BLaER1 (cell line): ENCODE results near the gene ANKRD18A.
"Not testable (repeated sequence)": the region's sequence is repeated elsewhere in the genome, so short reads cannot be mapped to it uniquely, and the experiment has no call there.

Experiments used
- H3K27ac ChIP-seq: shearing (Covaris generic); formaldehyde crosslinking; 2 replicates; pipeline ENCODE4 v1.8.1; 2022
- H3K27me3 ChIP-seq: shearing (Covaris generic); formaldehyde crosslinking; 2 replicates; pipeline ENCODE4 v1.8.1; 2022
- H3K36me3 ChIP-seq: shearing (Covaris generic); formaldehyde crosslinking; 2 replicates; pipeline ENCODE4 v1.8.1; 2022
- H3K4me1 ChIP-seq: shearing (Covaris generic); formaldehyde crosslinking; 2 replicates; pipeline ENCODE4 v1.8.1; 2022
- H3K4me2 ChIP-seq: shearing (Covaris generic); formaldehyde crosslinking; 2 replicates; pipeline ENCODE4 v1.8.1; 2022
- H3K4me3 ChIP-seq: shearing (Covaris generic); formaldehyde crosslinking; 2 replicates; pipeline ENCODE4 v1.8.1; 2022
- H3K9ac ChIP-seq: shearing (Covaris generic); formaldehyde crosslinking; 2 replicates; pipeline ENCODE4 v1.8.1; 2022
- H3K9me3 ChIP-seq: shearing (Covaris generic); formaldehyde crosslinking; 2 replicates; pipeline ENCODE4 v1.8.1; 2022
- H4K20me1 ChIP-seq: shearing (Covaris generic); formaldehyde crosslinking; 2 replicates; pipeline ENCODE4 v1.8.1; 2022
- Cebpa-rat ChIP-seq: shearing (Covaris generic); IDR thresholded peaks from 2 replicates; pipeline ENCODE4 v1.8.1; 2022

ANKRD18A gene

GRCh38 chr9:38629511-38629910 is 9.1 kb upstream of the ANKRD18A start:
- no peak overlapping the region for H3K4me3 ChIP-seq
- H3K36me3 ChIP-seq, result no peaks in the 10 kb centered on the region
- H3K4me2 ChIP-seq, result no peak overlapping the region
- TF ChIP-seq Cebpa-rat, result no peak
- H3K9me3 ChIP-seq, result peaks cover 7% of the 10 kb centered on the region; the same call in 1 of the 2 replicates
- H3K27ac ChIP-seq, result no peak overlapping the region
- no peaks in the 10 kb centered on the region for H3K4me1 ChIP-seq
- H3K9ac ChIP-seq, result no peak overlapping the region
- H3K27me3 ChIP-seq, result peaks cover under 1% of the 10 kb centered on the region; the same call in 1 of the 2 replicates
- H4K20me1 ChIP-seq, result no peaks in the 10 kb centered on the region

- no peak overlapping the region for H3K27ac ChIP-seq
- no peaks in the 10 kb centered on the region for H3K36me3 ChIP-seq
- no peak overlapping the region for H3K4me2 ChIP-seq
- H4K20me1 ChIP-seq, result peaks cover 16% of the 10 kb centered on the region
- no peak for TF ChIP-seq Cebpa-rat
- H3K27me3 ChIP-seq, result peaks cover 35% of the 10 kb centered on the region
- H3K9me3 ChIP-seq, result peaks cover 30% of the 10 kb centered on the region
- H3K4me1 ChIP-seq, result peaks cover 15% of the 10 kb centered on the region
- no peak overlapping the region for H3K9ac ChIP-seq
- H3K4me3 ChIP-seq, result no peak overlapping the region
These were observed 5.6 kb upstream of the ANKRD18A start for GRCh38 chr9:38626006-38626405.

GRCh38 chr9:38622951-38623350 is 2.6 kb upstream of the ANKRD18A start:
- H3K4me3 ChIP-seq, result no peak overlapping the region
- peaks cover 30% of the 10 kb centered on the region for H3K9me3 ChIP-seq
- H3K4me1 ChIP-seq, result peaks cover 30% of the 10 kb centered on the region
- no peak overlapping the region for H3K9ac ChIP-seq
- peaks cover 62% of the 10 kb centered on the region for H3K27me3 ChIP-seq
- peaks cover 22% of the 10 kb centered on the region for H4K20me1 ChIP-seq
- no peak for TF ChIP-seq Cebpa-rat
- H3K36me3 ChIP-seq, result no peaks in the 10 kb centered on the region
- H3K4me2 ChIP-seq, result no peak overlapping the region
- H3K27ac ChIP-seq, result no peak overlapping the region

DNA sequence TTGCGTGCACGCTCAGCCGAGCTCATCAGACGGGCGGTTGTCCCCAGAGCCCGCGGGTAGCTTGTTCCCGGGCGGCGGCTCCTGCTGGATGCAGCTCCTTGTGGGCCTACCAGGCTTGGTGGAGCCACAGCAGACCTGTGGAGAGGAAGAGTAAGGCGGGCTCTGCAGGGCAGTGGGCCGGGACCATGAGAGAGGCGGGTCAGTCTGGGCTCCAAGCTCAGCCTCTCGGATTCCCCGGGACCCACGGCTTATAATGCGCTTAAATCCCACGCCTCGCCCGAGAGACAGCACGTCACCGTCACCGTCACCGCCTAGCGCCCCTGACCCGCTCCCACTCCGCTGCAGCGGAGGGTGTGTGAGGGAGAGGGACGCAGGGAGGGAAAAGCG is 1.9 kb upstream of the ANKRD18A start:
- H3K9me3 ChIP-seq, result peaks cover 30% of the 10 kb centered on the region
- H3K4me1 ChIP-seq, result peaks cover 30% of the 10 kb centered on the region
- peak; percentile 23; the same call in 1 of the 2 replicates for TF ChIP-seq Cebpa-rat
- peaks cover 65% of the 10 kb centered on the region for H3K27me3 ChIP-seq
- H4K20me1 ChIP-seq, result peaks cover 22% of the 10 kb centered on the region
- peak overlapping the region; percentile 99 for H3K4me2 ChIP-seq
- no peak overlapping the region for H3K9ac ChIP-seq
- no peak overlapping the region for H3K27ac ChIP-seq
- H3K36me3 ChIP-seq, result no peaks in the 10 kb centered on the region
- H3K4me3 ChIP-seq, result peak overlapping the region; percentile 73

DNA sequence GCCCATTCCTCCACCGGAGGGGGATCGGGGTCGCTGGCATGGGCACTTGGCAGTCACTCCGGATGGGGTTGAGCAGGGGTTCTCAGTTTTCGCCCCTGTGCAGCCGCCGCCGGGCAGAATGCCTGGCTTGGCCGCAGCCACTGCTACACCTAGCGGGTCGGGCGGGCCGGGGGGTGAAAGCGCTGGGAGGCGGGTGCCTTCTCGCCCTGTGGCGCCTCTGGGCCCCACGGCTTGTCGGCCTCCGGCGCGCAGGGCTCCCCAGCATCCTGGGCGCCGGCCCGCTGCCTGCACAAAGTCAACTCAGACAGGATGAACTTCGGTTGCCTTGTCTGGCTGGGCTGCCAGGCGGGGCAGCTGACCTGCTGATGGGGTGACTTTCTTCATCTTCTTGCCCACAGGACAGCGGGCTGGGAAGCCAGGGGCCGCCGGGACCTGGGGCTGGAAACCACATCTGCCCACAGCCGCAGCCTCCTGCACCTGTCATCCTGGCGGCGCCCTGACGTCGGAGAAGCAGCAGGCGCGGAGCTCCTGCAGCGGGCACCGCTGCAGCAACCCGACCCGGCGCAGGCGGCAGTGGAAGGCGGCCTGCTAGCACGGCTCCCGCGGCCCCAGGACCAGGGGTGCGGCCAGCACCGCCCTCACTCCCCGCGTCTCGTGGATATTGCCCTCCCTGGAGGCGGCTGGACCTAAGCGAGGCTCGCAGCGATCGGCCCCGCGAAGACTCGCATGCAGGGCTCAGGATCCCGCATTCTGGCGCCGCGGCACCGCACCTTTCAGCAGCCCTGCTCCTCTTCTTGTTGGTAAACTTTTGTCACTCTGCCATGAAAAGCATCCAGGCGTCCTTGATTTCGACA is 1.3 kb upstream of the ANKRD18A start:
- Histone ChIP-seq H3K4me2 (peak overlapping the region; percentile 99), H3K9me3 (peaks cover 30% of the 10 kb centered on the region), H3K4me1 (peaks cover 30% of the 10 kb centered on the region), H3K27me3 (peaks cover 70% of the 10 kb centered on the region), H3K36me3 (no peaks in the 10 kb centered on the region), H4K20me1 (peaks cover 22% of the 10 kb centered on the region), H3K9ac (no peak overlapping the region), H3K27ac (no peak overlapping the region), H3K4me3 (peak overlapping the region; percentile 73)
- no peak for TF ChIP-seq Cebpa-rat

DNA sequence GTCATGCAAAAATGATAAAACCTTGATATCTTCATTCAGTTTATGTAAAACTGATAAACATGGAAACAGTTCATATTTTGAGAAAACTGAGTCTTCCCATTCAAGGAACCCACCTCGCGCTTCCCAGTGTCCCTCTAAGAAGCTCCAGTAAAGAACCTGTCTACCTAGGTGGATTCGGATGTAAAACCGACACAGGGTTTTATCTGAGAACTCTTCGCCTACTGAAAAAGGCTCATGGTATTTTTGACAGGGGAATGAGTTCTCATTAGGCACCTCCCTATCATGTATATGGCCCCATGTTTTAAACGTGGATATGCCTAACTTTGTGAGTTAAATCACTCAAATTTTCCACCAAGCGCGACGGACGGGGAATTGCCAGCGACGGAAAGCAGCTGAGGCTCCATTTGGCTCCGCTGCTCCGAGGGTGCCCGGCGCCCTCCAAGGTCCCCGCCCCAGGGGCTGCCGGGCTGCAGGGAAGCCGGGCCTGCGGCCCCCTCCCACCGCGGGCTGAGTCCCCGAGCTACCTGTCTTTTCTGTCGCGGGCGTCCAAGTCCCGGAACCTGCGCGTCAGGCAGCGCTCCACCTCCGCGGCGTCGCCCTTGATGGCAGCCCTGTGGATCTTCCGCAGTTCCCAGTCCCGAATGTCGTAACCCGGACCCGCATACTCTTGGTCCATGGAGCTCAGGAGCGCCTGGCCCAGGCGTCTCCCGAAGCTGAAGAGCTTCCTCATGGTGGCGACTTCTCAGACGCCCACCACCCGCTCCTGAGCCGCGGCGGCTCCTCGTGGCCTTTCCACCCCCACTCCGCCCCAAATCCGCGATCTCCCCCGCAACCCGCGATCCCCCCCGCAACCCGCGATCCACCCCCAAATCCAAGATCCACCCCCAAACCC is 594 bp downstream of the ANKRD18A start:
- Histone ChIP-seq H3K36me3 (no peaks in the 10 kb centered on the region), H3K27ac (no peak overlapping the region), H3K9me3 (peaks cover 26% of the 10 kb centered on the region), H4K20me1 (peaks cover 22% of the 10 kb centered on the region), H3K27me3 (peaks cover 70% of the 10 kb centered on the region), H3K4me1 (peaks cover 30% of the 10 kb centered on the region), H3K4me2 (peak overlapping the region; percentile 99), H3K9ac (no peak overlapping the region), H3K4me3 (peak overlapping the region; percentile 73)
- no peak for TF ChIP-seq Cebpa-rat

- H3K27ac ChIP-seq, H3K27me3 ChIP-seq, H3K9ac ChIP-seq, H3K4me2 ChIP-seq, H4K20me1 ChIP-seq, H3K36me3 ChIP-seq, H3K9me3 ChIP-seq, H3K4me3 ChIP-seq, H3K4me1 ChIP-seq: not testable (repeated sequence)
These were observed 22.2 kb downstream of the ANKRD18A start for GRCh38 chr9:38598029-38598745.

DNA sequence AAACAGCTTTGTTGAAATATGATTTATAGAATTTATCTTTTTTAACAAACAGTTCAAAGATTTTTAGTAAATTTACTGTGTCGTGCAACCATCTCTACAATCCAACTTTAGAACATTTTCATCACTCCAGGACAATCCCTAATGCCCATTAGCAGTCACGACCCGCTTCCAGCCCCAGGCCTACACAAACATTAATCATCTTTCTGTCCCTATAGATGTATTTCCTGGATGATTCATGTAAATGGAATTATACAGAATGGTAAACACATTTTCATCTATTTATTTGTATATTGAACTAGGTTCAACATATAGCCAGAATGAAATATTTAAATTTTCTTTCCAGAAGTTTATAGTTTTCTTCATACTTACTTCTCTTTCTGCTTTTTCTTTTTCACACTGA is 25.3 kb downstream of the ANKRD18A start:
- not testable (repeated sequence) for H3K4me2 ChIP-seq, H4K20me1 ChIP-seq, H3K9me3 ChIP-seq, H3K4me3 ChIP-seq, H3K27me3 ChIP-seq, H3K9ac ChIP-seq, H3K27ac ChIP-seq, H3K36me3 ChIP-seq, H3K4me1 ChIP-seq

DNA sequence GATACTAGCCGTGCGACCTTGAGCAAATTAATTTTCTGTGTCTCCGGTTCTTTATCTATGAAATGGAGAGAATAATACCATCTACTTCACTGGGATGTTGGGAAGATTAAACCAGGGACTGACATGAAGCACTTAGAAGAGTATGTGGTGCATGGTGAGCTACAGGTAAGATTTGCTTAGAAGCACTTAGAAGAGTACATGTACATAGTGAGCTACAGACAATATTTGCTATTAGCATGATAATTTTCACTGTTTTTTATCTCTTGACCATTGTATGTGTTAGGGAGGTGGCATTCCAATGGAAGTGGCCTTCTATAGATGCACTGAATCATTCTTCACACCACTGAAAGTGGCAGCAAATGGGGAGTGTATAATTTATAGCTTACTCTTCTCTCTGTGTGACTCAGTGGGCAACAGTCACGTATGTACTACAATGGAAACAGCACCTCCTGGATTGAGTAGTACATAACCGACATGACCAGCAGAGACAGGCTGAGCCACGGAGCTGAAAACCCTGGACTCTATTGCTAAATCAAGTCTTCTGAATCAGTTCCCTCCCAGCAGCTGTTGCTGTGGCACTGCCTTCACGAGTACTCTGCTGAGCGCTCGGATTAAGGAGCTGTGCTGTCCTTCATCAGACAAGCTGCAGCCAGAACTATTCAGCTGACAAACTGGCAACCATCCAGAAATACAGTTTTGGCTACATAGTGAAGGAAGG is 28.9 kb downstream of the ANKRD18A start:
- H3K27me3 ChIP-seq, H3K36me3 ChIP-seq, H3K9ac ChIP-seq, H3K4me2 ChIP-seq, H4K20me1 ChIP-seq, H3K4me1 ChIP-seq, H3K27ac ChIP-seq, H3K4me3 ChIP-seq, H3K9me3 ChIP-seq: not testable (repeated sequence)

DNA sequence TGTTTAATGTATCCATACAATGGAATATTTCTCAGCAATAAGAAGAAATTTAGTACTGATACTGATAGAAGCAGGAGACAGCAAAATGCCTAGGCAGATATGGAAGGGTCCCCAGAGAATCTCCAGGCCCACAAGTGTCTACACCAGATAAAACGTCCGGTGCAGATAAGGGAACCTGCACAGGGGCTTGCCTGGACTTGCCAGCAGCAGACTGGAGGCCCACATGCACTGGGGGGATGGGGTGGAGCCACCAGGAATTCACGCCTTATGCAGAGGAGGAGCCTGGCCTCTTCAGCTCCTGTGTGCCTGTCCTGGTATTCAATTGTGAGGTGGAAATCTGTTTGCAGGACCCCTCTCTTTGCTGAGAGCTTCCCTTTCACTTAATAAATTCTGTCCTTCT is 36.6 kb downstream of the ANKRD18A start:
- H3K4me3 ChIP-seq, H3K4me2 ChIP-seq, H3K4me1 ChIP-seq, H3K9me3 ChIP-seq, H3K27me3 ChIP-seq, H3K36me3 ChIP-seq, H4K20me1 ChIP-seq, H3K9ac ChIP-seq, H3K27ac ChIP-seq: not testable (repeated sequence)

GRCh38 chr9:38580112-38580511 is 40.3 kb downstream of the ANKRD18A start:
- not testable (repeated sequence) for H3K27me3 ChIP-seq, H3K4me2 ChIP-seq, H4K20me1 ChIP-seq, H3K36me3 ChIP-seq, H3K9me3 ChIP-seq, H3K27ac ChIP-seq, H3K4me1 ChIP-seq, H3K9ac ChIP-seq, H3K4me3 ChIP-seq

GRCh38 chr9:38576181-38576580 is 44.2 kb downstream of the ANKRD18A start:
- not testable (repeated sequence) for H3K9me3 ChIP-seq, H3K36me3 ChIP-seq, H4K20me1 ChIP-seq, H3K9ac ChIP-seq, H3K4me3 ChIP-seq, H3K27me3 ChIP-seq, H3K27ac ChIP-seq, H3K4me2 ChIP-seq
- peaks cover 14% of the 10 kb centered on the region for H3K4me1 ChIP-seq

- H4K20me1 ChIP-seq, H3K4me3 ChIP-seq, H3K27me3 ChIP-seq, H3K9ac ChIP-seq, H3K36me3 ChIP-seq, H3K9me3 ChIP-seq, H3K4me2 ChIP-seq, H3K4me1 ChIP-seq, H3K27ac ChIP-seq: not testable (repeated sequence)
These were observed 54.3 kb downstream of the ANKRD18A start for GRCh38 chr9:38566048-38566447.
